Parathyroid adenoma (tissue), 2 donors: ENCODE results near the gene RNF126.

Experiments
- H2AFZ ChIP-seq: fragments of 300-600 bp; sonication (generic); one replicate; pipeline ENCODE4 v1.7.0; 2017; ENCODE audit warnings: antibody characterized with exemption, mild to moderate bottlenecking
- H3K27ac ChIP-seq: fragments of 300-600 bp; sonication (generic); one replicate; pipeline ENCODE4 v1.7.0; 2017
- H3K27me3 ChIP-seq: fragments of 300-600 bp; sonication (generic); one replicate; pipeline ENCODE4 v1.7.0; 2017; ENCODE audit warnings: low read length; ENCODE audit not compliant: control insufficient read depth, insufficient read depth
- H3K36me3 ChIP-seq: fragments of 300-600 bp; sonication (generic); one replicate; pipeline ENCODE4 v1.7.0; 2017; ENCODE audit warnings: low read length; ENCODE audit not compliant: control insufficient read depth, insufficient read depth
- H3K4me1 ChIP-seq: fragments of 300-600 bp; sonication (generic); one replicate; pipeline ENCODE4 v1.7.0; 2017; ENCODE audit warnings: control low read depth
- H3K4me2 ChIP-seq: fragments of 300-600 bp; sonication (generic); one replicate; pipeline ENCODE4 v1.7.0; 2017; ENCODE audit warnings: low read length
- H3K4me3 ChIP-seq: fragments of 300-600 bp; sonication (generic); one replicate; pipeline ENCODE4 v1.7.0; 2017; ENCODE audit warnings: low read depth, low read length
- H3K79me2 ChIP-seq: fragments of 300-600 bp; sonication (generic); one replicate; pipeline ENCODE4 v1.7.0; 2017; ENCODE audit warnings: control low read depth
- H3K9ac ChIP-seq: fragments of 300-600 bp; sonication (generic); one replicate; pipeline ENCODE4 v1.7.0; 2017; ENCODE audit warnings: mild to moderate bottlenecking
- H3K9me3 ChIP-seq: fragments of 300-600 bp; sonication (generic); one replicate; pipeline ENCODE4 v1.7.0; 2017; ENCODE audit warnings: low read length; ENCODE audit not compliant: control insufficient read depth
- CTCF ChIP-seq: fragments of 300-600 bp; sonication (generic); IDR thresholded peaks from one replicate; pipeline ENCODE4 v1.7.0; 2017; ENCODE audit warnings: antibody characterized with exemption, mild to moderate bottlenecking
- donor health status: primary hyperparathyroidism.

RNF126 gene

GRCh38 chr19:677201-677600 lies 14.2 kb upstream of the RNF126 start:
- H3K27ac ChIP-seq: no peak overlapping the region
- H2AFZ ChIP-seq: no peak overlapping the region
- peaks cover 4% of the 10 kb centered on the region for H3K4me1 ChIP-seq
- no peak overlapping the region for H3K9ac ChIP-seq
- H3K9me3 ChIP-seq: no peaks in the 10 kb centered on the region
- H3K27me3 ChIP-seq: no peaks in the 10 kb centered on the region
- H3K4me2 ChIP-seq: no peak overlapping the region
- H3K4me3 ChIP-seq: no peak overlapping the region
- no peaks in the 10 kb centered on the region for H3K79me2 ChIP-seq
- no peaks in the 10 kb centered on the region for H3K36me3 ChIP-seq
- no peak for TF ChIP-seq CTCF

GRCh38 chr19:676339-677105 lies 13.5 kb upstream of the RNF126 start, which contains the start of gene FSTL3:
Gene FSTL3, plus strand, starts transcription at chr19:676392. Its CDS starts 32 bp downstream, at chr19:676424.
- no peak within 1 kb of the TSS for H3K4me3 ChIP-seq
- H3K79me2 ChIP-seq: no peaks in the 10 kb centered on the region
- no peak within 1 kb of the TSS for H3K27ac ChIP-seq
- peaks cover 4% of the 10 kb centered on the region for H3K4me1 ChIP-seq
- no peak for TF ChIP-seq CTCF
- no peaks in the 10 kb centered on the region for H3K27me3 ChIP-seq
- H3K36me3 ChIP-seq: no peaks in the 10 kb centered on the region
- no peaks in the 10 kb centered on the region for H3K9me3 ChIP-seq
- H3K4me2 ChIP-seq: peak within 1 kb of the TSS; percentile 31
- no peak within 1 kb of the TSS for H2AFZ ChIP-seq
- no peak within 1 kb of the TSS for H3K9ac ChIP-seq

- Histone ChIP-seq H3K27ac (no peak overlapping the region), H3K79me2 (no peaks in the 10 kb centered on the region), H3K27me3 (no peaks in the 10 kb centered on the region), H3K9ac (no peak overlapping the region), H3K4me1 (peaks cover 4% of the 10 kb centered on the region), H3K4me2 (no peak overlapping the region), H3K4me3 (no peak overlapping the region), H3K36me3 (no peaks in the 10 kb centered on the region), H3K9me3 (no peaks in the 10 kb centered on the region), H2AFZ (no peak overlapping the region)
- no peak for TF ChIP-seq CTCF
Measured at GRCh38 chr19:676007-676338, 13.0 kb upstream of the RNF126 start.

GRCh38 chr19:674282-675151 lies 11.5 kb upstream of the RNF126 start:
- no peak for TF ChIP-seq CTCF
- H3K36me3 ChIP-seq: no peaks in the 10 kb centered on the region
- no peak overlapping the region for H3K4me2 ChIP-seq
- H3K9ac ChIP-seq: no peak overlapping the region
- H3K79me2 ChIP-seq: no peaks in the 10 kb centered on the region
- peaks cover 4% of the 10 kb centered on the region for H3K4me1 ChIP-seq
- no peak overlapping the region for H3K27ac ChIP-seq
- H3K27me3 ChIP-seq: no peaks in the 10 kb centered on the region
- H3K4me3 ChIP-seq: no peak overlapping the region
- H3K9me3 ChIP-seq: no peaks in the 10 kb centered on the region
- H2AFZ ChIP-seq: no peak overlapping the region
